Colonic mucosa (tissue), 4 donors: ENCODE data around the gene SLFN13. TPM values are rescaled to one million over a fixed set of nuclear protein-coding genes. Genes with fewer than 3 reads are reported as not detected.

Experiments used
- DNase-seq: peaks from one replicate; pipeline ENCODE4 v3.0.0-alpha.2; 2020
- H3K27ac ChIP-seq: fragments of 200-600 bp; one replicate; pipeline ENCODE4 v1.8.0; 2021
- H3K27me3 ChIP-seq: fragments of 200-600 bp; one replicate; pipeline ENCODE4 v1.8.0; 2021
- H3K36me3 ChIP-seq: fragments of 200-600 bp; one replicate; pipeline ENCODE4 v1.8.0; 2021
- H3K4me1 ChIP-seq: fragments of 200-600 bp; one replicate; pipeline ENCODE4 v1.8.0; 2021; ENCODE audit warnings: mild to moderate bottlenecking
- H3K4me3 ChIP-seq: fragments of 200-600 bp; one replicate; pipeline ENCODE4 v1.8.0; 2021
- H3K9ac ChIP-seq, 2 donors: one replicate each; pipeline ENCODE4 v1.7.0; 2013; ENCODE audit warnings: control low read depth in 2 of 2, low read depth in 2 of 2, low read length in 2 of 2
- H3K9me3 ChIP-seq: fragments of 200-600 bp; one replicate; pipeline ENCODE4 v1.8.0; 2021
- CTCF ChIP-seq: fragments of 200-600 bp; IDR thresholded peaks from one replicate; pipeline ENCODE4 v1.8.0; 2022; ENCODE audit warnings: antibody characterized with exemption, mild to moderate bottlenecking
- intact Hi-C: fragments of 100-400 bp; cut with DNase I; formaldehyde crosslinking; loops from one replicate; pipeline ENCODE4 v1.14.1; 2022
- total RNA-seq, 2 donors: library from RNA; stranded (reverse); fragmentation: NEBNext Ultra II Directional in 1 of 2; extraction: Animal tissue kit (Norgen Biotek cat#: 25700) in 1 of 2; gene quantifications; one replicate each; pipeline ENCODE4 v1.2.1, GENCODE V29; 2021
- donor health status: healthy.
- donor health status: DM: no; HTN: no; CAD: no.
- donor health status: DM: no; HTN: no; CAD: no.

Gene SLFN13
- 10 to 100 TPM in 1 of 2 donors, 1 to 10 TPM in 1; 6.2 to 10.2 TPM for total RNA-seq

- no peaks in the 10 kb centered on the region for H3K9me3 ChIP-seq
- peak; percentile 80 for DNase-seq
- no peaks in the 10 kb centered on the region for H3K36me3 ChIP-seq
- H3K27me3 ChIP-seq, result no peaks in the 10 kb centered on the region
- H3K4me3 ChIP-seq, result peak within 1 kb of the TSS; percentile 49
- H3K27ac ChIP-seq, result peak within 1 kb of the TSS; percentile 62
- TF ChIP-seq CTCF, result no peak
- intact Hi-C loops, result no loop called here
- no peaks in the 10 kb centered on the region for H3K4me1 ChIP-seq
- peak within 1 kb of the TSS; percentile 62 to 71 for H3K9ac ChIP-seq
These were observed at the start of gene SLFN13 for GRCh38 chr17:35448214-35448898. Gene SLFN13, minus strand, starts transcription at chr17:35448766. Its CDS starts 3,086 bp downstream, at chr17:35445680.

- no peaks in the 10 kb centered on the region for H3K4me1 ChIP-seq
- no peak overlapping the region for H3K27ac ChIP-seq
- intact Hi-C loops, result no loop called here
- H3K9me3 ChIP-seq, result no peaks in the 10 kb centered on the region
- H3K4me3 ChIP-seq, result no peak overlapping the region
- no peaks in the 10 kb centered on the region for H3K36me3 ChIP-seq
- peaks cover 63% of the 10 kb centered on the region for H3K27me3 ChIP-seq
- no peak overlapping the region for H3K9ac ChIP-seq
- no peak for TF ChIP-seq CTCF
- DNase-seq, result no peak
These were observed 48.1 kb upstream of the SLFN13 start for GRCh38 chr17:35496451-35497290.

GRCh38 chr17:35493040-35493439, 44.5 kb upstream of the SLFN13 start:
- no peak overlapping the region for H3K9ac ChIP-seq
- H3K4me3 ChIP-seq, result no peak overlapping the region
- peaks cover 84% of the 10 kb centered on the region for H3K27me3 ChIP-seq
- no peak for TF ChIP-seq CTCF
- no peak overlapping the region for H3K27ac ChIP-seq
- intact Hi-C loops, result no loop called here
- H3K9me3 ChIP-seq, result no peaks in the 10 kb centered on the region
- no peaks in the 10 kb centered on the region for H3K36me3 ChIP-seq
- DNase-seq, result no peak
- H3K4me1 ChIP-seq, result no peaks in the 10 kb centered on the region

- Histone ChIP-seq H3K4me1 (no peaks in the 10 kb centered on the region), H3K27ac (no peak overlapping the region), H3K9me3 (no peaks in the 10 kb centered on the region), H3K27me3 (peaks cover 75% of the 10 kb centered on the region), H3K9ac (no peak overlapping the region), H3K4me3 (no peak overlapping the region), H3K36me3 (no peaks in the 10 kb centered on the region)
- no peak for DNase-seq
- no peak for TF ChIP-seq CTCF
- intact Hi-C loops, result no loop called here
These were observed 42.9 kb upstream of the SLFN13 start for GRCh38 chr17:35491417-35491816.

- H3K4me1 ChIP-seq, result no peaks in the 10 kb centered on the region
- DNase-seq, result no peak
These were observed 41.4 kb upstream of the SLFN13 start for GRCh38 chr17:35489944-35490343.

More at GRCh38 chr17:35489944-35490343, 41.4 kb upstream of the SLFN13 start:
- Histone ChIP-seq H3K4me3 (no peak overlapping the region), H3K36me3 (no peaks in the 10 kb centered on the region), H3K9me3 (no peaks in the 10 kb centered on the region), H3K27ac (no peak overlapping the region), H3K27me3 (peaks cover 70% of the 10 kb centered on the region), H3K9ac (no peak overlapping the region)
- intact Hi-C loops, result no loop called here
- TF ChIP-seq CTCF, result no peak
